ENCODE results near the gene PET100.

Gene PET100

GRCh38 chr19:7679771-7680605 is 50.4 kb downstream of the PET100 start:
- no peak for DNase-seq (ENCODE audit: low read depth)
- peak overlapping the region; percentile 26 for H3K4me3 ChIP-seq (ENCODE audit: low read depth, low read length)
- TF ChIP-seq CTCF (IDR thresholded peaks at IDR 0.05; ENCODE audit: insufficient read depth, low read depth, low read length, missing control alignments) = no peak

- peak; percentile 92 for DNase-seq (ENCODE audit: low read depth)
- peak; percentile 89 for TF ChIP-seq CTCF (IDR thresholded peaks at IDR 0.05; ENCODE audit: insufficient read depth, low read depth, low read length, missing control alignments)
- H3K4me3 ChIP-seq (ENCODE audit: low read depth, low read length) = peak within 1 kb of the TSS; percentile 78
Observed at GRCh38 chr19:7680606-7681339, 51.2 kb downstream of the PET100 start, which contains the start of gene TRAPPC5. TRAPPC5 (plus strand) TSS chr19:7680833; CDS start chr19:7682254, 1,421 bp downstream.
